Mucosa of stomach (tissue), 1 donor: Measurements from ENCODE around the gene GMCL2.

Experiments used
- H3K27me3 ChIP-seq: one replicate; pipeline ENCODE4 v1.7.0; 2013; ENCODE audit warnings: mild to moderate bottlenecking, low read length; ENCODE audit not compliant: control insufficient read depth, insufficient read depth
- H3K36me3 ChIP-seq: one replicate; pipeline ENCODE4 v1.7.0; 2013; ENCODE audit warnings: low read length; ENCODE audit not compliant: control insufficient read depth, insufficient read depth
- H3K4me1 ChIP-seq: one replicate; pipeline ENCODE4 v1.7.0; 2013; ENCODE audit warnings: mild to moderate bottlenecking, low read length; ENCODE audit not compliant: control insufficient read depth, insufficient read depth
- H3K4me3 ChIP-seq: one replicate; pipeline ENCODE4 v1.7.0; 2013; ENCODE audit warnings: low read length
- H3K9ac ChIP-seq: one replicate; pipeline ENCODE4 v1.7.0; 2013; ENCODE audit warnings: mild to moderate bottlenecking, low read length, moderate library complexity
- H3K9me3 ChIP-seq: one replicate; pipeline ENCODE4 v1.7.0; 2013; ENCODE audit warnings: mild to moderate bottlenecking, low read length, moderate library complexity; ENCODE audit not compliant: control insufficient read depth
- donor health status: Pancreatic carcinoma.

The GMCL2 gene

GRCh38 chr5:178218827-178219226, 31.7 kb upstream of the GMCL2 start:
- H3K27me3 ChIP-seq: no peaks in the 10 kb centered on the region
- H3K4me3 ChIP-seq: no peak overlapping the region
- H3K36me3 ChIP-seq: peaks cover 18% of the 10 kb centered on the region
- H3K9me3 ChIP-seq: no peaks in the 10 kb centered on the region
- no peak overlapping the region for H3K9ac ChIP-seq
- H3K4me1 ChIP-seq: peaks cover 25% of the 10 kb centered on the region

DNA sequence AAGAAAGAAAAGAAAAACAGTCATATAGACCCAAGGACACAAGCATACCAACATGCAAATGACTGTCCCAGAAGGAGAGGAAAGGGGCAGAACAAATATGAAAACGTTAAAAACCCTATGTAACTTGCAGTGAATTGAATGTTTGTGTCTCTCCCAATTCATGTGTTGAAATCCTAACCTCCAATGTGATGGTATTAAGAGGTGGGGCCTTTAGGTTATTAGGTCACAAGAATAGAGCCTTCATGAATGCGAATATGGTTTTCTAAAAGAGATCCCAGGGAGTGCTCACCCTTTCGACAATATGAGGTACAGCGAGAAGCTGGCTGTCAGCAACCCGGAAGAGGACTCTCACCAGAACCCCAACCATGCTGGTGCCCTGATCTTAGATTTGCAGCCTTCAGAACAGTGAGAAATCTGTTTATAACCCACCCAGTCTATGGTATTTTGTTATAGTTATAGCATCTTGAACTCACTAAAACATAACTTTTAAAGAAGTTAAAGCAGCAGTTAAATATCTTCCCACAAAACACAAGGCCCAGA, 31.1 kb upstream of the GMCL2 start:
- Histone ChIP-seq H3K27me3 (no peaks in the 10 kb centered on the region), H3K36me3 (peaks cover 23% of the 10 kb centered on the region), H3K9ac (no peak overlapping the region), H3K9me3 (no peaks in the 10 kb centered on the region), H3K4me3 (no peak overlapping the region), H3K4me1 (peaks cover 31% of the 10 kb centered on the region)

- no peaks in the 10 kb centered on the region for H3K9me3 ChIP-seq
- peaks cover 46% of the 10 kb centered on the region for H3K4me1 ChIP-seq
- peaks cover 31% of the 10 kb centered on the region for H3K36me3 ChIP-seq
- no peaks in the 10 kb centered on the region for H3K27me3 ChIP-seq
- H3K9ac ChIP-seq: no peak overlapping the region
- H3K4me3 ChIP-seq: no peak overlapping the region
Measured at GRCh38 chr5:178216779-178217178, 29.6 kb upstream of the GMCL2 start.

DNA sequence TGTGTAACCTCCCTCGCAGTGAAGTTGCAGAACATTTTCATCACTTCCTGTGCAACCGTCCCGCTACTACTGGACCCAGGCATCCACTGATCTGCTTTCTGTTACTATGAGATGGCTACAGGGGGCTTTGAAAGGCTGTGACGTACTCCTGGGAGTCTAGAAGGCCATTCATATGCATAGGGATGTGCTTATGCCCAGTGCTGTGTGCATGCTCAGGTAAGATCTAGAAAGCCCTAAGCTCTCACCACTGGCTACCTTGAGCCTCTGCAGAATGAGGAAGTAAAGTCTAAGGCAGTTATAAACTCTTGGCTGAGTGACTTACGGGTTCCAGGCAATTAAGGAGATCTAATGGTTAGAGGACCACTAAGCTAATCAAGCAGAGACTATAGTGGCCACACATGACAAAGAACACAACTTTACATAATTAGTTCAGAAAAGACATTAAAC, 28.9 kb upstream of the GMCL2 start:
- H3K9me3 ChIP-seq: no peaks in the 10 kb centered on the region
- H3K4me1 ChIP-seq: peaks cover 46% of the 10 kb centered on the region
- peaks cover 38% of the 10 kb centered on the region for H3K36me3 ChIP-seq
- H3K9ac ChIP-seq: no peak overlapping the region
- no peaks in the 10 kb centered on the region for H3K27me3 ChIP-seq
- no peak overlapping the region for H3K4me3 ChIP-seq

- H3K9ac ChIP-seq: no peak overlapping the region
- peaks cover 44% of the 10 kb centered on the region for H3K36me3 ChIP-seq
- no peaks in the 10 kb centered on the region for H3K27me3 ChIP-seq
- H3K4me1 ChIP-seq: peaks cover 46% of the 10 kb centered on the region
- H3K4me3 ChIP-seq: no peak overlapping the region
- H3K9me3 ChIP-seq: no peaks in the 10 kb centered on the region
Measured at GRCh38 chr5:178215280-178216002, 28.3 kb upstream of the GMCL2 start.

DNA sequence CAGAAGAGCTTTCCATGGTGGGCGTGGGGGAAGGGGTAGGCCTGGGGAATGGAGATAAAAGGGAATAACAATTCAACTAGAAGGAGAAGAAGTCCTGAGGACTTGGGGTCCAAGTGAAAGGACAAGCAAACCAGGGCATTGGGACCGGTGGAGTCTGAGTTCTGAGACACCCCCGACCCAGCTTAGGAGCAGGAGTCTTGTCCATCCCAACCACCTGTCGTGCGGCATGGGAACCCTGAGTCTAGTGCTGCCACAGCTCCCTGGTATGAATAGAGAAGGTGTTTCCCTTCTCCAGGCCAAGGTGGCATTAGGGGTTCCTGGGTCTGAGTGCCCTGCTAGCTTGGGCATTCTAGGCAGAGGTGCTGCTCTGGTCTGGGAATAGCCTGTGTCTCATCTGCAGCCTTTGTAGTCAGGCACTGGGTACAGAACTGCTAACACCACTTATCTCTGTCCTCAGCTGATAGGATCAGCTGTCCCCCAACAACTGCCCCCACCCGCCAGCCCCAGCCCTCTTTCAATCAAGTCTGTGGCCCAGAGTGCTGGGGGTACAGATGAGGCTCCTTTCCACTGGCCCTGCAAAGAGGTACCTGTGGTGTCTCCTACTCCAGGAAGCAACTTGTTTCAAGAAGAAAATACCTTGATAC, 27.1 kb upstream of the GMCL2 start:
- Histone ChIP-seq H3K4me3 (no peak overlapping the region), H3K9me3 (no peaks in the 10 kb centered on the region), H3K27me3 (no peaks in the 10 kb centered on the region), H3K9ac (peak overlapping the region; percentile 8), H3K4me1 (peaks cover 51% of the 10 kb centered on the region), H3K36me3 (peaks cover 53% of the 10 kb centered on the region)

GRCh38 chr5:178213748-178214151, 26.6 kb upstream of the GMCL2 start:
- H3K27me3 ChIP-seq: no peaks in the 10 kb centered on the region
- H3K9ac ChIP-seq: peak overlapping the region; percentile 8
- no peaks in the 10 kb centered on the region for H3K9me3 ChIP-seq
- peaks cover 59% of the 10 kb centered on the region for H3K36me3 ChIP-seq
- H3K4me3 ChIP-seq: no peak overlapping the region
- H3K4me1 ChIP-seq: peaks cover 56% of the 10 kb centered on the region

DNA sequence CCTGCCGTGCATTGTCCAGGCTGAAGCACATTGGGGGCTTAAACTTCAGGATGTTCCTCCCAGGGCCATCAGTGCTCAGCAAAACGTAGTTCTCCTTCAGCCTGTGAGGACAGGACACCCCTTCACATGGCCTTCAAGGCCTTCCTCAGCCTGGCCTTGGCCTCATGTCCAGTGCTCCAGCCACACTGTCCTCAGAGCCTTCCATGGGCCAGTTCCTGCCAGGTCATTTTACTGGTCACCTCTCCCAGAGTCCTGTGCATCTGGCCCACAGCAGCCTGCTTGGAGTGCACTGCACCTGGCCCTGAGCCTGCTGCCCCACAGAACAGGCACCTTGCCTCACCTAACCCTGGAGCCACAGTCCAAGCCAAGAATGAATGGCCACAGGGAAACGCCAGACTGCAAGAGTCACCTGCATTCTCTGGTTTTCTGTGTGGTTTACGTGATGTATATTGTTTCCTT, 25.9 kb upstream of the GMCL2 start:
- Histone ChIP-seq H3K9ac (peak overlapping the region; percentile 8), H3K9me3 (no peaks in the 10 kb centered on the region), H3K27me3 (no peaks in the 10 kb centered on the region), H3K4me1 (peaks cover 64% of the 10 kb centered on the region), H3K36me3 (peaks cover 61% of the 10 kb centered on the region), H3K4me3 (no peak overlapping the region)

DNA sequence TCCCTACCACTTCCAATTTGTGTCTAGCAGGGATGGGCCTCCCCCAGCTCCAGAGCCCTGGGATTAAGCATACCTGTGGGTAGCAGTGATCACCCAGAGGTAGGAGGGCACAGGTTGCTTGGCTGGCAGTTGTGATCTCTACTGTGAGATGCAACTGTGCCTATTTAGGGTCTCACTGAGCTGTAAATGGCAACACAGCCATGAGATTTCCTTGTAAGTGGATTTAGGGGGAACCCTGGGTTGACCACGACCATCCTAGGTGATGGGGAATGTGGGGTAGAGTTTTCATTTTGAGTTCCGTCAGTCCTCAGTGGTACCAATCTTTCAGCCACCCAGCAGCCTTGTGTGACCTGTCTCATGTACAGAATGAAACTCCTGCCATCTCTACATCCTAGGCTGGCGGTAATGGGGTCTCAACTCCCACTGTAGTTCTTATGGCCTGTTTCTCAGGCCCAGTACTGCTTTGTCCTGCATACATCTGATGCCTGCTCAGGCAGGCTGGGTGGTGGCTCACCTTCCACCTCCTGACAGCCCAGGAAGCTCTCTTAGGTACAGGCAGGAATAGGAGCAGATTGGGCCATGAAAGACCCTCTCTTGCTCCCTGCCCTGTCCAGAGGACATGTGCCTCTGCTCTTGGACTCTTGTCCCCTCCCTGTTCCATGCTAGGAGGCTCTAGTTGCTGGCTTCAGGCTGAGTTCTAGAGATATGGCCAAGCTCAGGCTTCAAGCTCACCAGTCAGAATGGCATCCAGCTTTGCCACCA, 25.3 kb upstream of the GMCL2 start:
- peaks cover 70% of the 10 kb centered on the region for H3K4me1 ChIP-seq
- peak overlapping the region; percentile 8 for H3K9ac ChIP-seq
- H3K36me3 ChIP-seq: peaks cover 61% of the 10 kb centered on the region
- H3K27me3 ChIP-seq: no peaks in the 10 kb centered on the region
- H3K9me3 ChIP-seq: no peaks in the 10 kb centered on the region
- H3K4me3 ChIP-seq: no peak overlapping the region

DNA sequence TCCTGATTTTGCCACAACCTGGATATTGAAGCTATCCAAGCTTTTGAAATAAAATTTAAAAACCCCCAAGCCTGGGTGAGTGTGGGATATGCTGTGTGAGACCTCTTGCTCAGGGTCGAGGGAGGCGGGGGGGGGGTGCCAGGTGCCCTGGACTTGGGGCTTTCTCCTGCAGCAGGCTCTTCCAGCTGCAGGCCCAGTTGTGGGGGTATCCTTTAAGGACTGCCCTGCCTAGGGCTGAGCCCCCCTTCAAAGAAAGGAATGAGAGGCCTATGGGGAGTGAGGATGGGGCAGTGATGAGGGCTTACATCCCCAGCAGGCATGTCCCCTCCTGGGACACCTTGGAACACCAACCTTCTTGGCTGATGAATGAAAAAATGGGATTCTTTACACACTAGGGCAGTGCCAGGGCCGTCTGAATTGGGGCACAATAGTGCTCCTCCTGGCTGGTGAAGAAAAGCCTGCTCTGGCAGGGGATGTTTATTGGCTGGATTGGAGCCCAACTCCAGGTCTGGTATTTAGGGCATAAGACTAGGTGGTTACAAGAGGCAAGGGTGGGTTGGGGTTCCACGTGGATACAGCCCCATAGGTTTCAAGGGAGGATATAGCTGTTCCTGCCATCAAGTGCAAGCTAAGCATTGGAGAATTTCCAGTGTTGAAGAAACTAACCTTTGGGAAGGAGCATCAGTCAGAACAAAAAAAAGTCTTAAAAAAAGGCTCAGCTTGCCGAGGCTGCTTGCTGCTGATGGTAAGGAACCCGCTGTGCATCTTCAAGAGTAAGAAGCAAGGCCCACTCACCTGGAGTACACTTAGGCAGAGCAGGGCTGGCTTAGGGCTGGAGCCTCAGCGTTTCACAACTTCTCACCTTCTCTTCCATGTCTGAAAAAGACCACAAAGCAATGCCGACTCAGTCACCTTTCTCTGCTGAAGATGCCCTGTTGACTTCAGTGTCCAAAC, 24.2 kb upstream of the GMCL2 start:
- no peaks in the 10 kb centered on the region for H3K9me3 ChIP-seq
- H3K36me3 ChIP-seq: peaks cover 61% of the 10 kb centered on the region
- no peaks in the 10 kb centered on the region for H3K27me3 ChIP-seq
- peaks cover 80% of the 10 kb centered on the region for H3K4me1 ChIP-seq
- no peak overlapping the region for H3K4me3 ChIP-seq
- H3K9ac ChIP-seq: no peak overlapping the region

- Histone ChIP-seq H3K27me3 (no peaks in the 10 kb centered on the region), H3K36me3 (peaks cover 60% of the 10 kb centered on the region), H3K9me3 (no peaks in the 10 kb centered on the region), H3K4me1 (peaks cover 80% of the 10 kb centered on the region), H3K4me3 (no peak overlapping the region), H3K9ac (no peak overlapping the region)
Measured at GRCh38 chr5:178210686-178211085, 23.5 kb upstream of the GMCL2 start.
